Bronchial epithelial cell (primary cell): ENCODE measurements around the gene VTCN1. TPM values are rescaled to one million over a fixed set of nuclear protein-coding genes. Genes with fewer than 3 reads are reported as not detected.
"Not testable (repeated sequence)": the region's sequence is repeated elsewhere in the genome, so short reads cannot be mapped to it uniquely, and the experiment has no call there.

ENCODE experiments used
- DNase-seq: peaks from one replicate; pipeline ENCODE4 v3.0.0-alpha.2; 2010; ENCODE audit warnings: low read depth
- FAIRE-seq: peaks from 2 replicates; lab custom pipeline; 2011; peaks lifted over from hg19 to GRCh38; lab: Jason Lieb, UNC
- H3K27me3 ChIP-seq: 2 replicates; pipeline ENCODE4 v1.5.1; 2011; ENCODE audit warnings: low read length; ENCODE audit not compliant: control insufficient read depth, insufficient read depth
- H3K36me3 ChIP-seq: 2 replicates; pipeline ENCODE4 v1.5.1; 2011; ENCODE audit warnings: low read length; ENCODE audit not compliant: control insufficient read depth, insufficient read depth
- H3K4me3 ChIP-seq: 2 replicates; pipeline ENCODE4 v1.5.1; 2011; ENCODE audit warnings: mild to moderate bottlenecking, low read depth, low read length, control low read depth
- total RNA-seq: library from RNA; depleted of rRNA; stranded (reverse); fragments of >200 nt; gene quantifications from 2 replicates; pipeline ENCODE4 v1.2.1, GENCODE V29; 2014
- TF ChIP-seq, protein P1 (sequence below): IDR thresholded peaks from 2 replicates; pipeline ENCODE4 v1.5.1; 2011; ENCODE audit warnings: mild to moderate bottlenecking, moderate library complexity, low read length, control low read depth, inconsistent platforms; ENCODE audit not compliant: insufficient read depth, severe bottlenecking

The VTCN1 gene, protein sequence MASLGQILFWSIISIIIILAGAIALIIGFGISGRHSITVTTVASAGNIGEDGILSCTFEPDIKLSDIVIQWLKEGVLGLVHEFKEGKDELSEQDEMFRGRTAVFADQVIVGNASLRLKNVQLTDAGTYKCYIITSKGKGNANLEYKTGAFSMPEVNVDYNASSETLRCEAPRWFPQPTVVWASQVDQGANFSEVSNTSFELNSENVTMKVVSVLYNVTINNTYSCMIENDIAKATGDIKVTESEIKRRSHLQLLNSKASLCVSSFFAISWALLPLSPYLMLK
- 0.26 and 0.90 TPM in 2 replicates for total RNA-seq

DNA sequence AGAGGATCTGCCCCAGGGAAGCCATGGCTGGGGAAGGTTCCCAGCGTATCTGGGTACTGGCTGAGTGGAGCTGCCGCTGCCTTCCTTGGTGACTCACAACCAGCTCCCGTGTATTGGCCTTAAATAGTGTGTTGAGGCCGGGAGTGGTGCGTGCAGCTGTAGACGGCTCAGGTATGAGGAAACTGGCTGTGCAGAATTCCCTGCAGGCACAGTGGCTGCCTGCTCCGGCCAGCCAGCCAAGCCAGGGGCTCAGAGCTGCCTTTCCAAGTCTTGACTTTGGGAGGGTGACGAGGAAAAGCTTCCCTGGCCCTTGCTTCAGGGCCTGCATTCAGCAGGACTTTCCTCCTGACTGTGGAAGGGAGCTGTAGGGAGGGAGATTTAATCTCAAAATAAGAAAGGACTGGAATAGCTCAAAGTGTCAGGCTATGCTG lies at the start of gene VTCN1:
Gene VTCN1, minus strand, starts transcription at position 97 of the 431 bp plus-strand sequence. Its CDS starts 72 bp downstream, at position 25.
- H3K4me3 ChIP-seq = no peak within 1 kb of the TSS
- H3K36me3 ChIP-seq = no peaks in the 10 kb centered on the region
- TF ChIP-seq, protein P1, sequence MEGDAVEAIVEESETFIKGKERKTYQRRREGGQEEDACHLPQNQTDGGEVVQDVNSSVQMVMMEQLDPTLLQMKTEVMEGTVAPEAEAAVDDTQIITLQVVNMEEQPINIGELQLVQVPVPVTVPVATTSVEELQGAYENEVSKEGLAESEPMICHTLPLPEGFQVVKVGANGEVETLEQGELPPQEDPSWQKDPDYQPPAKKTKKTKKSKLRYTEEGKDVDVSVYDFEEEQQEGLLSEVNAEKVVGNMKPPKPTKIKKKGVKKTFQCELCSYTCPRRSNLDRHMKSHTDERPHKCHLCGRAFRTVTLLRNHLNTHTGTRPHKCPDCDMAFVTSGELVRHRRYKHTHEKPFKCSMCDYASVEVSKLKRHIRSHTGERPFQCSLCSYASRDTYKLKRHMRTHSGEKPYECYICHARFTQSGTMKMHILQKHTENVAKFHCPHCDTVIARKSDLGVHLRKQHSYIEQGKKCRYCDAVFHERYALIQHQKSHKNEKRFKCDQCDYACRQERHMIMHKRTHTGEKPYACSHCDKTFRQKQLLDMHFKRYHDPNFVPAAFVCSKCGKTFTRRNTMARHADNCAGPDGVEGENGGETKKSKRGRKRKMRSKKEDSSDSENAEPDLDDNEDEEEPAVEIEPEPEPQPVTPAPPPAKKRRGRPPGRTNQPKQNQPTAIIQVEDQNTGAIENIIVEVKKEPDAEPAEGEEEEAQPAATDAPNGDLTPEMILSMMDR = no peak
- DNase-seq (peak; percentile 92), FAIRE-seq (peak; percentile 91)
- H3K27me3 ChIP-seq = peaks cover 3% of the 10 kb centered on the region

DNA sequence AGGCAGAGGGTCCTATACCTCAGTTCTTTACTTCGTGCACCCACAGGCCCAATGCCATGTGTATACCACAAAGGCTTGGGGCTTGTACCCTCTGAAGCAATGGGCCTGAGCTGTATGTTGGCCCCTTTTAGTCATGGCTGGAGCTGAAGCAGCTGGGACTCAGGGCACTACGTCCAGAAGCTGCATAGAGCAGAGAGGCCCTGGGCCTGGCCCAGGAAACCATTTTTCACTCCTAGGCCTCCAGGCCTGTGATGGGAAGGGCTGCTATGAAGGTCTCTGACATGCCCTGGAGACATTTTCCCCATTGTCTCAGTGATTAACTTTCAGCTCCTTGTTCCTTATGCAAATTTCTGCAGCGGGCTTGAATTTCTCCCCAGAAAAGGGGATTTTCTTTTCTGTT lies 48.1 kb upstream of the VTCN1 start:
- TF ChIP-seq, protein P1 = no peak
- FAIRE-seq (no peak), DNase-seq (no peak)
- H3K4me3 ChIP-seq = no peak overlapping the region
- no peaks in the 10 kb centered on the region for H3K36me3 ChIP-seq
- H3K27me3 ChIP-seq = no peaks in the 10 kb centered on the region

DNA sequence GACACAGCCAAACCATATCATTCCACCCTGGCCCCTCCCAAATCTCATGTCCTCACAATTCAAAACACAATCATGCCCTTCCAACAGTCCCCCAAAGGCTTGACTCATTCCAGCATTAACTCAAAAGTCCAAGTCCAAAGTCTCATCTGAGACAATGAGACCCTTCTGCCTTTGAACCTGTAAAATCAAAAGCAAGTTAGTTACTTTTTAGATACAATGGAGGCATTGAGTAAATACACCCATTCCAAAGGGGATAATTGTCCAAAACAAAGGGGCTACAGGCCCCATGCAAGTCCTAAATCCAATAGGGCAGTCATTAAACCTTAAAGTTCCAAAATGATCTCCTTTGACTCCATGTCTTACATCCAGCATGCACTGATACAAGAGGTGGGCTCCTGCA lies 47.3 kb upstream of the VTCN1 start:
- not testable (repeated sequence) for DNase-seq, H3K4me3 ChIP-seq, H3K36me3 ChIP-seq, H3K27me3 ChIP-seq, FAIRE-seq

DNA sequence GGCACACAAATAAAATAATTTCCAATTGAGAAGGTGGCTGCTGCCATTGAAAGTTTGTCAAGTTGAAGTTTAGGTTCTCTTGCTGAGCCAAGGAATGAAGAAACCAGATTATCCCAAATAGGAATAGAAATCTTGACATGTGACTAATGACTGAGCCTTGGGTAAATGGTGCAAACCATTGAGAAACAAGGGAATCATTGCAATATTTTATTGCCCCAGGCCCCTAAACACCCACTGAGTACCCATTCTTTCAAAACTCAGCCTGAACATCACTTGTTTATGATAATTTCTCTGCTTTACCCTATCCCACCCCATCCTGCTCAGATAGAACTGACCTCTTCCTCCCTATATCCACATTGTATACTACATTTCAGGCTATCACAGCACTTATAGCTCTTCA lies 46.6 kb upstream of the VTCN1 start:
- H3K27me3 ChIP-seq = no peaks in the 10 kb centered on the region
- FAIRE-seq = no peak

DNA sequence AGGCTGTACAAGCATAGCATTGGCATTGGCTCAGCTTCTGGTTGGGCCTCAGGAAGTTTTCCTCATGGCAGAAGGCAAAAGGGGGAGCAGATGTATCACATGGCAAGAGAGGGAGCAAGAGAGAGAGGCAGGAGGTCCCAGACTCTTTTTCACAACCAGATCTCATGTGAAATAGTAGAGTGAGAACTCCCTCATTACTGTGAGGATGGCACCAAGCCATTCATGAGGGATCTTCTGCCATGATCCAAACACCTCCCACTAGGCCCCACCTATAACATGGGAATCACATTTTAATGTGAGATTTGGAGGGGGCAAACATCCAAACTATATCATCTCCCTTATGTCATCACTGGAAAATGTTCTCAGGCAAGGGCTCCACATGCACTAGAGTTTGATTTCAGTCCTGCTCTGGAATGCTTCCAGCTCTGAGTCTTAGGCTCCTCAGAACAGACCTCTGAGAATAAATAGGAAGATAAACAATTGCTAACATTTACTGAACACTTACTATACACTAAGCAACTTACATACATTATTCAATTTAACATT lies 39.4 kb upstream of the VTCN1 start:
- FAIRE-seq = no peak
- TF ChIP-seq, protein P1 = no peak
- DNase-seq = no peak
- no peaks in the 10 kb centered on the region for H3K36me3 ChIP-seq
- no peak overlapping the region for H3K4me3 ChIP-seq
- H3K27me3 ChIP-seq = peaks cover 1% of the 10 kb centered on the region

More for the DNA sequence above, 46.6 kb upstream of the VTCN1 start:
- DNase-seq = no peak
- Histone ChIP-seq H3K4me3 (no peak overlapping the region), H3K36me3 (no peaks in the 10 kb centered on the region)
- TF ChIP-seq, protein P1 = no peak

DNA sequence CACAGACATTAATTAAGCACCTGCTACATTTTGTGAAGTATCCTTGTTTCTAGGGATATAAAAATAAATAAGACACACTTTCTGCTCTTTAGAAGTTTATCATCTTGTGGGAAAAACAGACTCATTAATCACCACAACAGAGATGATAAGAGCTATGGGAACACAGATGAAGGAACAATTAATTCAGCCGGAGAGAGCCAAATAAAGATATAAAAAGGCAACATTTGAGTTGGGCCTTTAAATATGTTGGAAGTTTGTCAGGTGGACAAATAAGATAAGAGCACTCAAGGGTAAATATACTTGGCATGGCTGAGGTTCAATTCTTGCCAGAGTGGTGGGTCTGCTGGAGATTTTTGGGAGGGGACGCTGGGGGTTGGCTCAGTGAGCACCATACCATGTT lies 34.2 kb upstream of the VTCN1 start:
- DNase-seq (no peak), FAIRE-seq (no peak)
- H3K36me3 ChIP-seq = no peaks in the 10 kb centered on the region
- no peak overlapping the region for H3K4me3 ChIP-seq
- peaks cover 3% of the 10 kb centered on the region for H3K27me3 ChIP-seq
- TF ChIP-seq, protein P1 = no peak
